GM18951 (cell line): ENCODE data around the gene AKAP8L.

Source experiments
- POLR2A ChIP-seq: IDR thresholded peaks from 4 replicates; pipeline ENCODE4 v1.6.1; 2011; ENCODE audit warnings: mild to moderate bottlenecking; ENCODE audit not compliant: insufficient read length, insufficient read depth; ENCODE audit errors: extremely low read depth
- in situ Hi-C: fragments of 300-500 bp; cut with MboI; formaldehyde crosslinking; loops from one replicate; pipeline ENCODE4 v1.12.0; 2022; ENCODE audit warnings: low sequenced_read_pairs, mixed read lengths, inconsistent platforms; ENCODE audit not compliant: unreplicated experiment

AKAP8L gene

GRCh38 chr19:15418579-15419412, at the start of gene AKAP8L:
Gene AKAP8L (minus strand): TSS chr19:15418988. CDS start chr19:15418923, 65 bp downstream.
- in situ Hi-C loops: no loop called here
- TF ChIP-seq POLR2A: peak; percentile 92

- in situ Hi-C loops: no loop called here
- TF ChIP-seq POLR2A: no peak
Measured at GRCh38 chr19:15467734-15468214, 49.0 kb upstream of the AKAP8L start.

DNA sequence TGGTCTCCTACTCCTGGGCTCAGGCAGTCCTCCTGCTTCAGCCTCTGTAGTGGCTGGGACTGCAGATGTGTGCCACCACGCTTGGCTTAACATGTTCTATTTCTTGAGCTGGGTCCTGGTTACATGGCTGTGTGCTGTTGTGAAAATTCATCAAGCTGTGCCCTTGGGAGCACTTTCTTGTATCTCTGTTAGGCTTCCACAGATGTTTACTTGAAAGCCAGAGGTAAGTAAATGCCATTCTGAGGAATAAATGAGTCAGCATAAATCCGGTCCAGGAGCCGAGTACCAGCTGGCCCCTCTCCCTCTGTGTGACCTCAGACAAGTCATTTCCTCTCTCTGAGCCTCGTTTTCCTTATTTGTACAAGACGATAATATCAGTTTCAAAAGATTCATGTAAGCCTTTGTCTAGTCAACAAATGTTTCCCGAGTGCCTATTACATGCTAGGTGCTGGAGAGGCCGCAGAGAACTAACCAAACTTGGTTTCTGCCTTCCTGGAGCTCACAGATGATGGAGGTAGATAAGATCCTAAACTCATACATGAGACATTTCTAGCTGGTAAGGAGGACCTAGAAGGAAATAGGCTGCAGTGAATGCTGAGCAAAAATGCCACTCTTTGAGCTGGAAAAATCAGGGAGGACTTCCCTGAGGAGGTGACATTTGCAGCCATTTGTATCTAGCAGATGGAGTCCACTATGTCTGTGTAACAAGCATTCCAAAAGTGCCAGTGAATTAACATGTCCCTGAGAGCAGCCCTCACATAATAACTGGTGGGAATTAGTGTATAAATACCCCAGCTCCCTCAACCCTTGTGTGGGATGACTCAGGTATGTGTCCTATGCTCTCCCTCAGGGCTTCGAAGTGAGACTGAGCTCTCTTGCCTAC, 48.3 kb upstream of the AKAP8L start:
- TF ChIP-seq POLR2A: no peak
- in situ Hi-C loops: no loop called here

- in situ Hi-C loops: no loop called here
Measured at GRCh38 chr19:15464394-15465385, 45.9 kb upstream of the AKAP8L start, which contains the start of gene RASAL3. Gene RASAL3 (minus strand): TSS chr19:15464544. CDS start chr19:15464358, 186 bp downstream.

GRCh38 chr19:15463861-15464371, 45.1 kb upstream of the AKAP8L start:
- in situ Hi-C loops: no loop called here
- peak; percentile 71 for TF ChIP-seq POLR2A

More at GRCh38 chr19:15464394-15465385, 45.9 kb upstream of the AKAP8L start, which contains the start of gene RASAL3:
- peak; percentile 65 for TF ChIP-seq POLR2A

DNA sequence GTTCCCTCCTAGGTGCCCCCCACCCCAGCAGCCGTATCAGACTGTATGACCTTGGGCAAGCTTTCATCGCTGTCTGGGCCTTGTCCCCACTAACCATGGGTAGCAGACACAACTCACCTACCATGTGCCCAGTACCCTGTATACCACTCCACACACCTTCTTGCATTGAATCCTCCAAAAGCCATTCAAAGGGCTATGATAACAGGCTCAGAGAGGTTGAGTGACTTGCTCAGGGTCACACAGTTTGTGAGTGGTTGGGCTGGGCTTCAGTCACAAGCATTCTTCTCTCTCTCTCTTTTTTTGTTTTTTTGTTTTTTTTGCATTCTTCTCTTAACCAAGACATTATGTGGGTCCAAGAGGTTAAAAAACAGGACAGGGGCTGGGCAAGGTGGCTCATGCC, 42.9 kb upstream of the AKAP8L start:
- in situ Hi-C loops: no loop called here

GRCh38 chr19:15457701-15458484, 39.1 kb upstream of the AKAP8L start:
- TF ChIP-seq POLR2A: no peak
- in situ Hi-C loops: no loop called here

More for the DNA sequence above, 42.9 kb upstream of the AKAP8L start:
- TF ChIP-seq POLR2A: no peak

DNA sequence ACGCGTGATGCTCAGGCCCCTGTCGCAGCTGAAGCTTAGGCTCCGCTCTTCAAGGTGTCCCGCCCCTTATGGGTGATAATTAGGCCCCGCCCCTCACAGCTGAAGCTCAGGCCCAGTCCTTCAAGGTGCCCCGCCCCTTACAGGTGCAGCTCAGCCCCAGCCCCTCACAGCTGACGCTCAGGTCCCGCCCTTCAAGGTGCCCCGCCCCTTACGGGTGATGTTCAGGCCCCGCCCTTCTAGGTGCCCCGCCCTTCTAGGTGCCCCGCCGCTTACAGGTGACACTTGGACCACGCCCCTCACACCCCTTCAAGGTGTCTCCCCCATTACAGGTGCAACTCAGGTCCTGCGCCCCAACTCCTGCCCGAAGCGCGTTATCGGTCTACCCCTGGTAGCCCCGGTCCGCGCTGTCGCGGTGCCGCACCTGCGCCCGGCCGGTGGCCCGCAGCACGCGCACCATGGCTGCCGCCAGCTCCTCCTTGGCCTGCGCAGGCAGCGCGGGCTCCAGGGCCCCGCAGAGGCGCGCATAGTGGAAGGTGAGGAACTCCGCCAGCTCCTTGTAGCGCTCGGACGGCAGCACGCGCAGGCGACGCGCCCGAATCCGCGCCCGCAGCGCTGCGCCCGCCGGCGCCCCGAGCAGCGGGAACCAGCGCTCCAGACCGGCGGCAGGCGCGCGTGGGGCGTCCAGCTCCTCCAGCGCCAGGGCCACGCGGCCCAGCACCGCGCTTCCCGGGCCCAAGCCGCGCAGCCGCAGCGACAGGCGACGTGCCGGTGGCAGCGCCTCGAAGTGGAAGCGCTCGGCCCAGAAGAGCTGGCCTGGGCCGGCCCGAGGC, 38.3 kb upstream of the AKAP8L start:
- in situ Hi-C loops: no loop called here
- no peak for TF ChIP-seq POLR2A

- no peak for TF ChIP-seq POLR2A
Measured at GRCh38 chr19:15456441-15456840, 37.7 kb upstream of the AKAP8L start.

DNA sequence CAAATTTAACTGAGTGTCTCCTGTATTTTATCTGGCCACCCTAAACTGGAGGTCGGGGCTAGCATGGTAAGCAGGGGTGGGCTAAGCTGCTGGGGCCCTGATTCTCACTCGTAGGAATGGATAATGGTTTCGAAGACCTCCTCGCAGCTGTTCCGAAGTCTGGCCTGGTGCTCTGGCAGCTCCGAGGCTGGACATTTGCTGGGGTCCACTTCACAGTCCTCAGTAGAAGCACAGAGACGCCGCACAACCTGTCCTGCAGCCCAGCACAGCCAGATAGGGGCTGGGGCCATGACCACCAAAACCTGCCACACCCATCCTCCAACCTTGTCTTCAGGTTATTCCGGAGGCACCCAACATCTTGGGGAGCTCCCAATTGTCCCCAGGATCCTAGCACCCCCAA, 37.2 kb upstream of the AKAP8L start:
- in situ Hi-C loops: no loop called here
- TF ChIP-seq POLR2A: no peak

More at GRCh38 chr19:15456441-15456840, 37.7 kb upstream of the AKAP8L start:
- in situ Hi-C loops: no loop called here
